SK-N-SH (cell line): ENCODE measurements around the gene FGGY. TPM values are rescaled to one million over a fixed set of nuclear protein-coding genes. Genes with fewer than 3 reads are reported as not detected.
A peak's percentile ranks its signal among the peaks of the same experiment; 100 is the strongest.

Source experiments
- CTCF ChIA-PET: fragments of 300-600, 350-600 bp; formaldehyde crosslinking; extraction: SDS; loops from one replicate; lab custom pipeline; 2021; lab: Yijun Ruan, JAX
- POLR2A ChIA-PET: fragments of 350-600 bp; sonication (Branson Sonifier 250); formaldehyde crosslinking; extraction: SDS; loops from one replicate; lab custom pipeline; 2020; ENCODE audit warnings: antibody characterized with exemption, inconsistent platforms; lab: Yijun Ruan, JAX
- DNase-seq: peaks from one replicate; pipeline ENCODE4 v3.0.0; 2012
- H2AFZ ChIP-seq: fragments of 200-600 bp; sonication (generic); 2 replicates; pipeline ENCODE4 v1.8.1; 2016; ENCODE audit warnings: antibody characterized with exemption, mild to moderate bottlenecking, low read depth
- H3F3A ChIP-seq: fragments of 200-600 bp; sonication (generic); replicated peaks from 2 replicates; pipeline ENCODE3; 2016; ENCODE audit warnings: antibody characterized with exemption, mild to moderate bottlenecking; ENCODE audit not compliant: insufficient read depth
- H3K27ac ChIP-seq, 2 experiments: fragments of 200-500 bp in 1 of 2; fragments of 200-600 bp in 1 of 2; sonication (Bioruptor generic) in 1 of 2; sonication (generic), shearing (Covaris generic) in 1 of 2; 2 replicates each; pipeline versions ENCODE4 v1.5.1 to v1.6.1; 2014 to 2016; ENCODE audit warnings: low read depth in 2 of 2, inconsistent platforms in 1 of 2, low read length in 1 of 2, mild to moderate bottlenecking in 1 of 2, mixed read lengths in 1 of 2
- H3K27me3 ChIP-seq: fragments of 200-600 bp; sonication (generic), shearing (Covaris generic); 2 replicates; pipeline ENCODE4 v1.6.1; 2016; ENCODE audit warnings: mixed run types; ENCODE audit not compliant: insufficient read depth
- H3K36me3 ChIP-seq, 2 experiments: fragments of 200-500 bp in 1 of 2; fragments of 200-600 bp in 1 of 2; sonication (Bioruptor generic) in 1 of 2; sonication (generic) in 1 of 2; replicated peaks in 1 of 2; 2 replicates each; pipeline versions ENCODE3 to v1.5.1; 2014 to 2016; ENCODE audit warnings: low read length in 1 of 2, mild to moderate bottlenecking in 1 of 2; ENCODE audit not compliant: insufficient read depth in 2 of 2, control insufficient read depth in 1 of 2
- H3K4me1 ChIP-seq, 2 experiments: fragments of 200-500 bp in 1 of 2; fragments of 200-600 bp in 1 of 2; sonication (Bioruptor generic) in 1 of 2; sonication (generic), shearing (Covaris generic) in 1 of 2; 2 replicates each; pipeline versions ENCODE4 v1.5.1 to v1.6.1; 2014 to 2016; ENCODE audit warnings: low read depth in 1 of 2, low read length in 1 of 2, mixed run types in 1 of 2; ENCODE audit not compliant: insufficient read depth in 2 of 2, control insufficient read depth in 1 of 2
- H3K4me2 ChIP-seq: fragments of 200-600 bp; sonication (generic), shearing (Covaris generic); 2 replicates; pipeline ENCODE4 v1.6.1; 2017; ENCODE audit warnings: mixed run types
- H3K4me3 ChIP-seq, 2 experiments: fragments of 200-500 bp in 1 of 2; fragments of 200-600 bp in 1 of 2; sonication (Bioruptor generic) in 1 of 2; sonication (generic), shearing (Covaris generic) in 1 of 2; 2 replicates each; pipeline versions ENCODE4 v1.5.1 to v1.8.1; 2014 to 2016; ENCODE audit warnings: low read depth in 2 of 2, inconsistent platforms in 1 of 2, low read length in 1 of 2, mild to moderate bottlenecking in 1 of 2, mixed read lengths in 1 of 2, moderate library complexity in 1 of 2
- H3K79me2 ChIP-seq: fragments of 200-600 bp; sonication (generic); 2 replicates; pipeline ENCODE4 v1.8.1; 2017; ENCODE audit warnings: mild to moderate bottlenecking; ENCODE audit not compliant: insufficient read depth
- H3K9ac ChIP-seq: fragments of 200-600 bp; sonication (generic); 2 replicates; pipeline ENCODE4 v1.6.1; 2017; ENCODE audit warnings: mixed run types
- H3K9me2 ChIP-seq: fragments of 200-600 bp; sonication (generic); 2 replicates; pipeline ENCODE4 v1.6.1; 2017; ENCODE audit warnings: mixed run types
- H3K9me3 ChIP-seq: fragments of 200-600 bp; sonication (generic); 2 replicates; pipeline ENCODE4 v1.6.1; 2017; ENCODE audit warnings: mixed run types, mild to moderate bottlenecking, moderate library complexity
- H4K20me1 ChIP-seq: fragments of 200-600 bp; sonication (generic); 2 replicates; pipeline ENCODE4 v1.6.1; 2017; ENCODE audit warnings: mild to moderate bottlenecking, mixed run types; ENCODE audit not compliant: insufficient read depth
- CTCF ChIP-seq: fragments of 200-600 bp; sonication (generic); IDR thresholded peaks from 2 replicates; pipeline ENCODE4 v1.6.1; 2017; ENCODE audit warnings: antibody characterized with exemption, mild to moderate bottlenecking, moderate library complexity
- ELF1 ChIP-seq: IDR thresholded peaks from 2 replicates; pipeline ENCODE4 v1.4.0; 2012
- EP300 ChIP-seq, 2 experiments: IDR thresholded peaks; 2 replicates each; pipeline versions ENCODE4 v1.4.0 to v1.6.1; 2012; ENCODE audit warnings: borderline replicate concordance in 1 of 2, low read depth in 1 of 2, low read length in 1 of 2
- FOSL2 ChIP-seq: IDR thresholded peaks from 2 replicates; pipeline ENCODE4 v1.4.0; 2012; ENCODE audit warnings: low read depth, mild to moderate bottlenecking, moderate library complexity, borderline replicate concordance
- GABPA ChIP-seq: IDR thresholded peaks from 2 replicates; pipeline ENCODE4 v1.4.0; 2012; ENCODE audit warnings: low read depth, mild to moderate bottlenecking
- JUND ChIP-seq: IDR thresholded peaks from 2 replicates; pipeline ENCODE4 v1.4.0; 2012
- MAX ChIP-seq: IDR thresholded peaks from 2 replicates; pipeline ENCODE4 v1.4.0; 2012; ENCODE audit warnings: low read depth
- MEF2A ChIP-seq: IDR thresholded peaks from 2 replicates; pipeline ENCODE4 v1.4.0; 2012; ENCODE audit warnings: low read depth, borderline replicate concordance
- MXI1 ChIP-seq: IDR thresholded peaks from 2 replicates; pipeline ENCODE4 v1.6.1; 2012; ENCODE audit warnings: mild to moderate bottlenecking, low read depth, low read length, improper control_type of control experiment
- NFIC ChIP-seq: IDR thresholded peaks from 2 replicates; pipeline ENCODE4 v1.4.0; 2012; ENCODE audit warnings: borderline replicate concordance
- PBX3 ChIP-seq: IDR thresholded peaks from 2 replicates; pipeline ENCODE4; 2012
- POLR2AphosphoS5 ChIP-seq: IDR thresholded peaks from 2 replicates; pipeline ENCODE4 v1.6.1; 2012; ENCODE audit warnings: low read depth, low read length
- RAD21 ChIP-seq: IDR thresholded peaks from 2 replicates; pipeline ENCODE4 v1.6.1; 2012; ENCODE audit warnings: mild to moderate bottlenecking, low read length
- RFX5 ChIP-seq: IDR thresholded peaks from 2 replicates; pipeline ENCODE4 v1.6.1; 2012; ENCODE audit warnings: mild to moderate bottlenecking, improper control_type of control experiment, low read length
- SIN3A ChIP-seq: IDR thresholded peaks from 2 replicates; pipeline ENCODE4 v1.6.1; 2012; ENCODE audit warnings: low read depth, mild to moderate bottlenecking, low read length, moderate library complexity, borderline replicate concordance
- SMC3 ChIP-seq: IDR thresholded peaks from 2 replicates; pipeline ENCODE4 v1.6.1; 2012; ENCODE audit warnings: low read depth, low read length, improper control_type of control experiment
- TAF1 ChIP-seq: IDR thresholded peaks from 2 replicates; pipeline ENCODE4 v1.6.1; 2012; ENCODE audit warnings: low read depth, mild to moderate bottlenecking, low read length, moderate library complexity, borderline replicate concordance
- TCF12 ChIP-seq: IDR thresholded peaks from 2 replicates; pipeline ENCODE4 v1.4.0; 2012
- USF1 ChIP-seq: IDR thresholded peaks from 2 replicates; pipeline ENCODE4 v1.4.0; 2012; ENCODE audit warnings: low read depth, borderline replicate concordance
- USF2 ChIP-seq: fragments of 150-350 bp; IDR thresholded peaks from 2 replicates; pipeline ENCODE4 v1.6.1; 2017; ENCODE audit warnings: antibody characterized with exemption, low read length, low read depth, borderline replicate concordance
- YY1 ChIP-seq: IDR thresholded peaks from 2 replicates; pipeline ENCODE4 v1.4.0; 2012; ENCODE audit warnings: low read depth, mild to moderate bottlenecking
- WGBS: methylation state at CpG from one replicate; pipeline ENCODE4 v1.1.6; 2017; ENCODE audit warnings: low lambda C conversion rate; 5-methylcytosine and 5-hydroxymethylcytosine counted together
- polyA plus RNA-seq, 3 experiments: library from polyadenylated mRNA; depleted of rRNA; stranded (reverse); fragments of >200 nt; gene quantifications; 2 replicates each; pipeline ENCODE4 v1.2.3, GENCODE V29; 2012

The FGGY gene
- polyA plus RNA-seq, 1 of the 3 experiments (the other 2 are of a cell fraction): 10.3 TPM

GRCh38 chr1:59368008-59368670, 71.2 kb downstream of the FGGY start:
- no peaks in the 10 kb centered on the region for H3K9me2 ChIP-seq
- TF ChIP-seq SMC3 (no peak), RFX5 (no peak), MEF2A (no peak), RAD21 (no peak), YY1 (no peak), EP300 (IDR thresholded peaks at IDR 0.05; ENCODE audit: borderline replicate concordance in 1 of 2, low read depth in 1 of 2, low read length in 1 of 2) (no peak), MXI1 (no peak), ELF1 (no peak), USF2 (no peak), USF1 (no peak)
- H3K79me2 ChIP-seq: no peaks in the 10 kb centered on the region
- H4K20me1 ChIP-seq: no peaks in the 10 kb centered on the region
- peaks cover 2 to 22% of the 10 kb centered on the region in 2 experiments; a peak in 3 of 4 replicates for H3K4me1 ChIP-seq
- H3K36me3 ChIP-seq: no peaks in the 10 kb centered on the region
- peaks cover 6% of the 10 kb centered on the region for H3F3A ChIP-seq
- CTCF ChIA-PET: interaction anchor here (1.1 kb wide), 1 partner anchor 486 kb away, joined by 3 read pairs; no protein-coding TSS in a partner anchor
- 88% methylated on average over 5 of the region's 5 CpGs for WGBS
- no peak overlapping the region for H3K9ac ChIP-seq
- DNase-seq: no peak
- H2AFZ ChIP-seq: no peak overlapping the region
- 0 out of 2 replicates have a peak overlapping the region, but pooled peaks have one; percentile 26 for H3K4me2 ChIP-seq
- peak overlapping the region in 1 of 2 experiments; percentile 61; a peak in 3 of 4 replicates for H3K27ac ChIP-seq
- H3K9me3 ChIP-seq: no peaks in the 10 kb centered on the region
- H3K27me3 ChIP-seq: no peaks in the 10 kb centered on the region
- POLR2A ChIA-PET: interaction anchor here (1.0 kb wide), 1 partner anchor 9 kb away, joined by 3 read pairs; no protein-coding TSS in a partner anchor
- no peak overlapping the region for H3K4me3 ChIP-seq

GRCh38 chr1:59375321-59376220, 78.7 kb downstream of the FGGY start:
- no peaks in the 10 kb centered on the region for H4K20me1 ChIP-seq
- POLR2A ChIA-PET: no interaction called here
- TF ChIP-seq EP300 (IDR thresholded peaks at IDR 0.05; ENCODE audit: borderline replicate concordance in 1 of 2, low read depth in 1 of 2, low read length in 1 of 2) (peak in 1 of 2 experiments; percentile 80; a peak in 2 of 4 replicates), SIN3A (no peak), MAX (peak; percentile 82), FOSL2 (peak; percentile 84), NFIC (peak; percentile 70), ELF1 (0 out of 2 replicates have a peak, but pooled peaks have one; percentile 30), CTCF (no peak), TCF12 (peak; percentile 85), JUND (peak; percentile 89), PBX3 (peak; percentile 69), POLR2AphosphoS5 (peak; percentile 49; the same call in 1 of the 2 replicates), GABPA (no peak), TAF1 (no peak)

More at GRCh38 chr1:59375321-59376220, 78.7 kb downstream of the FGGY start:
- no peak for DNase-seq
- H3K4me3 ChIP-seq: no peak overlapping the region
- peak overlapping the region; percentile 77 to 91; a peak in 3 of 4 replicates for H3K27ac ChIP-seq
- H3K36me3 ChIP-seq: no peaks in the 10 kb centered on the region
- H3K4me1 ChIP-seq: peaks cover 0 to 5% of the 10 kb centered on the region in 2 experiments; a peak in 1 of 4 replicates
- H3K79me2 ChIP-seq: no peaks in the 10 kb centered on the region
- H3K9ac ChIP-seq: peak overlapping the region; percentile 35; the same call in 1 of the 2 replicates
- 59% methylated on average over 6 of the region's 6 CpGs for WGBS
- peaks cover 15% of the 10 kb centered on the region for H3F3A ChIP-seq
- H3K9me2 ChIP-seq: no peaks in the 10 kb centered on the region
- no peaks in the 10 kb centered on the region for H3K9me3 ChIP-seq
- H3K4me2 ChIP-seq: peak overlapping the region; percentile 53; the same call in 1 of the 2 replicates
- no peaks in the 10 kb centered on the region for H3K27me3 ChIP-seq
- CTCF ChIA-PET: interaction anchor here (0.8 kb wide), 1 partner anchor 323 kb away, joined by 3 read pairs; no protein-coding TSS in a partner anchor
- H2AFZ ChIP-seq: 0 out of 2 replicates have a peak overlapping the region, but pooled peaks have one; percentile 20
